Prostate gland (tissue), 2 donors: Measurements from ENCODE around the gene DDX41. TPM values are rescaled to one million over a fixed set of nuclear protein-coding genes. Genes with fewer than 3 reads are reported as not detected.

Experiments
- DNase-seq: peaks from one replicate; pipeline ENCODE4 v3.0.0-alpha.2; 2019; ENCODE audit warnings: low spot score
- H3K27ac ChIP-seq, 2 donors: fragments of 200-600 bp; sonication (generic); 2 replicates each; pipeline ENCODE4 v1.5.1; 2017 to 2019
- H3K27me3 ChIP-seq: fragments of 200-600 bp; sonication (generic); replicated peaks from 2 replicates; pipeline ENCODE4 v1.5.1; 2019; ENCODE audit not compliant: insufficient read depth
- H3K36me3 ChIP-seq, 2 donors: fragments of 200-600 bp; sonication (generic); 1 replicate in 1 of 2; 2 replicates in 1 of 2; pipeline versions ENCODE4 v1.5.1 to v1.8.1; 2017 to 2019
- H3K4me1 ChIP-seq: fragments of 200-600 bp; sonication (generic); replicated peaks from 2 replicates; pipeline ENCODE4 v1.5.1; 2019
- H3K4me3 ChIP-seq, 2 donors: fragments of 200-600 bp; sonication (generic); 2 replicates each; pipeline ENCODE4 v1.5.1; 2017 to 2019
- H3K9me3 ChIP-seq: fragments of 200-600 bp; sonication (generic); 2 replicates; pipeline ENCODE4 v1.5.1; 2017
- CTCF ChIP-seq, 4 experiments: fragments of 200-600 bp in 2 of 4; fragments of 450-650 bp in 2 of 4; sonication (generic) in 2 of 4; IDR thresholded peaks; 1 replicate in 3 of 4; 2 replicates in 1 of 4; pipeline ENCODE4 v1.5.1; 2016 to 2019; ENCODE audit warnings: antibody characterized with exemption in 4 of 4, mild to moderate bottlenecking in 2 of 4, moderate library complexity in 2 of 4
- POLR2A ChIP-seq: fragments of 450-650 bp; IDR thresholded peaks from one replicate; pipeline ENCODE4 v1.6.1; 2016; ENCODE audit warnings: antibody characterized with exemption, mild to moderate bottlenecking
- POLR2AphosphoS5 ChIP-seq: sonication (generic); formaldehyde crosslinking; IDR thresholded peaks from one replicate; pipeline ENCODE4 v1.6.1; 2017; ENCODE audit warnings: antibody characterized with exemption
- WGBS: methylation state at CpG from one replicate; pipeline ENCODE4 v1.1.5; 2018; 5-methylcytosine and 5-hydroxymethylcytosine counted together
- intact Hi-C: fragments of 100-400 bp; cut with DNase I; formaldehyde crosslinking; loops from one replicate; pipeline ENCODE4 v1.14.2; 2022
- total RNA-seq, 2 donors: library from RNA; depleted of rRNA; stranded (reverse); fragments of >200 nt; gene quantifications; one replicate each; pipeline ENCODE4 v1.1.0, GENCODE V29; 2016

The DDX41 gene
- total RNA-seq, 2 donors from 2014 or later: 126 to 139 TPM

DNA sequence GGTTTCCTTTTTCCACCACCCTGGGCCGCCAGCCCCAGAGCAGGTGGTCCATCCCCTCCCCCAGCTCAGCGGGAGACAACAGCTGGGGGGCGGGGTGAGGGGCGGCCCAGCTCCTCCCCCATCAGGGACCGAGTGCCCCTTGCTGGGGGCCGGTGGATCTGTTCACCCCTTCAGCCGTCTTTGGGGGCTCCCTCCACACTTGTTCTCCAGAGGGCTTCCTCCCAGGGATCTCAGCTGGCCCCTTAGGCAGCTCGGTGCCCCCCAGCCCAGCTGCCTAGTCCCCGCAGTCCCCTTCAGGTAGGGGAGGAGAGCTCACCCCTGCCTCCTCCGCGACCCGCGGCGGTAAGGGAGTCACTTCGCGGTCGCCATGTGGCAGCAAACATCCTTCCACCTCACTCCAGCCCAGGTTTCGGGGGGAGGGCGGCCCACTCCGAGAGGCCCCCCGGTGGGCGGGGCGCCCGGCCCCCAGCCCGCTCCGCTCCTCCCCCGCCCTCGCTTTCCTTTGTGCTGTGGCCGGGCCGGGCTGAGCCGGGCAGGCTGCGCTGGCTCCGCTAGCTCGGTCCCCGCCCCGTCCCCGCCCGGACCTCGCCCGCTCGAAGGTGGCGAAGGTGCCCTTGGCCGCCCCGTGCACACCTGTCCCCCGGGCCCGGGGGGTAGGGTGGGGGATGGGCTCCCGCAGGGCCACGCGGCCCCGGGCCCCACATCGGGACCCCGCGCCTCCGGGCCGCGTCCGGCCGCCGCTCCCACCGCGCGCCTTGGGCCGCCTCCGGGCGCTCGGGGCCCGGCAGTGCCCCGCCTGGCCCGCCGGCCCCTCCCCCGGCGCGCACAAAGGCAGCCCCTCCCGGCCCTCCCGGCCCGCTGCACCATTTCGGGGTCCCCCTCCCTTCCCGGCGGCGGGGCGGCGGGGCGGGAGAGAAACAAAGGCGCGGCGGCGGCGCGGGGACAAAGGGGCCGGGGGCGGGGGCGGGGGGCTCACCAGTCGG is 44.0 kb downstream of the DDX41 start:
- H3K36me3 ChIP-seq: no peaks in the 10 kb centered on the region
- H3K9me3 ChIP-seq: no peaks in the 10 kb centered on the region
- peak overlapping the region; percentile 69 to 74 for H3K27ac ChIP-seq
- 2% methylated on average over 27 of the region's 93 CpGs for WGBS
- DNase-seq: no peak
- H3K4me1 ChIP-seq: peaks cover 10% of the 10 kb centered on the region
- intact Hi-C loops: no loop called here
- H3K4me3 ChIP-seq: peak overlapping the region; percentile 68 to 70
- no peaks in the 10 kb centered on the region for H3K27me3 ChIP-seq
- no peak for TF ChIP-seq POLR2A
- no peak for TF ChIP-seq POLR2AphosphoS5
- no peak for TF ChIP-seq CTCF (IDR thresholded peaks at IDR 0.05)

DNA sequence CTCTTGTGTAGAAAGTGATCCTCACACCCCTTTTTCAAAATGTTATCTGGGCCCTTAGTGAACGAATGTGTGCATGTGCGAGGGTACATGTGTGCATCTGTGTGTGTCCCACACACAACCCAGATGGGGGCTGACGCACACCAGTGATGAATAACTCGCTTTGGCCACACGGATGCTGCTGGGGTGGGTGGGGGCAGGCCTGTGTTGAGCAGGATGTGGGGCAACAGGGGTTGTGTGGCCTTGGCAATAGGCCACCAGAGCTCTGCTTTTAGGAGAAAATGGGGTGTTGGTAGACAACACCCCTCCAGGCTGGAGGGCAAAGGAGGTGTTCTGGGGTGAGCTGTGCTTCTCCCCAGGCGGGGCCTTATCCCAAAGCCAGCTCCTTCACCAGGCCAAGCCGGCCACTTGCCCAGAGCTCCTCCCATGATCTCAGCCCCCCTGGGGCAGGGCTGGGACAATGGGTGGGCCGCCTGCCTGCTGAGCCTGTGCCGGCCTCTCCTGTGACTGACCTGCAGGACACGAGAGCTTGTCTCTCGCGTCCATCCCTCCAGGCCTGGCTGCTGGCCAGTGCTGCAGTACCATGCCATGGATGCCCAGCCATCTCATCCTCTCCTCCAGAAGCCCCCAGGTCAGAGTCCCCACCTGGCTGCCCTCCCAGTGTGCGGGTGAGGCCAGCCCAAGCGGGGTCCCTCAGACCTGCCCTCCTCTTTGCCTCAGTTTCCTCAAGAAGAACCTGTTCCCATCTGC is 45.0 kb downstream of the DDX41 start:
- 40% methylated on average over 14 of the region's 14 CpGs for WGBS
- intact Hi-C loops: no loop called here
- no peak for DNase-seq
- H3K27ac ChIP-seq: no peak overlapping the region
- H3K27me3 ChIP-seq: no peaks in the 10 kb centered on the region
- no peaks in the 10 kb centered on the region for H3K9me3 ChIP-seq
- H3K4me1 ChIP-seq: peaks cover 10% of the 10 kb centered on the region
- no peak for TF ChIP-seq CTCF (IDR thresholded peaks at IDR 0.05)
- TF ChIP-seq POLR2A: no peak
- no peak for TF ChIP-seq POLR2AphosphoS5
- H3K36me3 ChIP-seq: no peaks in the 10 kb centered on the region
- H3K4me3 ChIP-seq: peak overlapping the region; percentile 68 to 70

GRCh38 chr5:177470759-177471536 is 45.8 kb downstream of the DDX41 start:
- no peaks in the 10 kb centered on the region for H3K9me3 ChIP-seq
- H3K27ac ChIP-seq: no peak overlapping the region
- 70% methylated on average over 10 of the region's 10 CpGs for WGBS
- no peaks in the 10 kb centered on the region for H3K36me3 ChIP-seq
- TF ChIP-seq CTCF (IDR thresholded peaks at IDR 0.05): no peak
- TF ChIP-seq POLR2AphosphoS5: no peak
- TF ChIP-seq POLR2A: no peak
- intact Hi-C loops: no loop called here
- DNase-seq: no peak
- H3K27me3 ChIP-seq: no peaks in the 10 kb centered on the region
- H3K4me3 ChIP-seq: no peak overlapping the region
- H3K4me1 ChIP-seq: peaks cover 10% of the 10 kb centered on the region

DNA sequence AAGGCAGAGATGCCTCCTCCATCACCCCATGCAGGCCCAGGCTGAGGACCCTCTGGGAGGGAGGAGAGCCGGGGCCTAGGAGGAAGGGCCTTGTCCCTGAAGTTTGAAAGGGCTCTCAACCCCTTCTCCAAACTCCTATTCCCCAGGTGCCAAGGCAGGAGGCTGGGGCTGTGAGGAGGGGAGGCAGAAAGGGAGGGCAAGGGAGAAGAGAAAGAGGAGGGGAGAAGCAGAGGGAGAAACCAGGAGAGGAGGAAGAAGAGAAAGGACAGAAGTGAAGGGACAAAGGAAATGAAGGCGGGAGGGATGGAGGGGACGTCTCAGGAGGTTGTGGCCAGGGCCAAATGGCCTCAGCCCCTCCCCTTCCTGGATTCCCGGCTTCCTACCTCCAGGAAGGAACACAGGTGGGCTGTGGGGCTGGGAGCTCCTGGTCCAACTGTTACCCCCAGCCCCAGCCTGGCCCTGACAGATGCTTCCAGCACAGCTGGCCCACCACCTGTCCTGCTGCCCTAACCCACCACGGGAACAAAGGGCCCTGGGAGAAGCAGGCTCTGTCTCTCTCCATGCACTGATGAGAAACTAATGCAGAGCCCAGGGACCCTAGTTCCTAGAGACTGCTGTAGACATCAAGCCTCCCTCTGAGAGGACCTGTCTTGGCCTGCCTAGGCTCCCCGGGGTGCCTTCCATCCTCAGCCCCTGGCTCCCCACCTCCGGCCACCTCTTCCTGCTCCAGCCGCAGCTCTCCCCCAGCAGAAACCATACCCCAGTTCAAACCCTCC is 46.8 kb downstream of the DDX41 start:
- DNase-seq: no peak
- Histone ChIP-seq H3K4me3 (no peak overlapping the region), H3K36me3 (no peaks in the 10 kb centered on the region), H3K27ac (no peak overlapping the region), H3K4me1 (peaks cover 10% of the 10 kb centered on the region), H3K27me3 (no peaks in the 10 kb centered on the region), H3K9me3 (no peaks in the 10 kb centered on the region)
- intact Hi-C loops: no loop called here
- WGBS: 64% methylated on average over 8 of the region's 8 CpGs
- TF ChIP-seq POLR2A: no peak
- no peak for TF ChIP-seq CTCF (IDR thresholded peaks at IDR 0.05)
- no peak for TF ChIP-seq POLR2AphosphoS5
